Esophagus squamous epithelium (tissue), 5 donors: ENCODE measurements around the gene CSGALNACT2. TPM values are rescaled to one million over a fixed set of nuclear protein-coding genes. Genes with fewer than 3 reads are reported as not detected.

ENCODE experiments used
- DNase-seq: peaks from one replicate; lab custom pipeline; 2025; lab: John Stamatoyannopoulos, UW
- H3K27ac ChIP-seq, 4 donors: fragments of 200-600 bp; sonication (generic); one replicate each; pipeline ENCODE4 v1.5.1; 2016 to 2019; ENCODE audit warnings: mild to moderate bottlenecking in 1 of 4
- H3K27me3 ChIP-seq, 4 donors: fragments of 200-600 bp; sonication (generic); 1 replicate in 3 of 4; 2 replicates in 1 of 4; pipeline versions ENCODE4 v1.5.1 to v1.6.0; 2017 to 2021; ENCODE audit warnings: antibody characterized with exemption in 1 of 4
- H3K36me3 ChIP-seq, 3 donors: fragments of 200-600 bp; sonication (generic); one replicate each; pipeline ENCODE4 v1.5.1; 2016 to 2019
- H3K4me1 ChIP-seq, 3 donors: fragments of 200-600 bp; sonication (generic); one replicate each; pipeline ENCODE4 v1.5.1; 2017 to 2019
- H3K4me3 ChIP-seq, 4 donors: fragments of 200-600 bp; sonication (generic); 1 replicate in 3 of 4; 2 replicates in 1 of 4; pipeline ENCODE4 v1.5.1; 2016 to 2019; ENCODE audit warnings: mild to moderate bottlenecking in 2 of 4, moderate library complexity in 1 of 4
- H3K9me3 ChIP-seq, 3 donors: fragments of 200-600 bp; sonication (generic); one replicate each; pipeline ENCODE4 v1.5.1; 2016 to 2019
- CTCF ChIP-seq, 6 experiments: fragments of 450-650 bp in 4 of 6; fragments of 200-600 bp in 2 of 6; sonication (generic) in 2 of 6; IDR thresholded peaks; one replicate each; pipeline ENCODE4 v1.5.1; 2016 to 2019; ENCODE audit warnings: antibody characterized with exemption in 6 of 6, mild to moderate bottlenecking in 4 of 6, moderate library complexity in 4 of 6
- POLR2A ChIP-seq, 4 donors: fragments of 450-650 bp; IDR thresholded peaks; one replicate each; pipeline ENCODE4 v1.6.1; 2017; ENCODE audit warnings: antibody characterized with exemption in 4 of 4, mild to moderate bottlenecking in 4 of 4, moderate library complexity in 3 of 4
- WGBS, 2 donors: methylation state at CpG; one replicate each; pipeline ENCODE4 v1.1.5; 2018; 5-methylcytosine and 5-hydroxymethylcytosine counted together
- intact Hi-C: fragments of 100-400 bp; cut with DNase I; formaldehyde crosslinking; loops from one replicate; pipeline ENCODE4 v1.15.0; 2022
- total RNA-seq, 4 donors: library from RNA; depleted of rRNA; stranded (reverse); fragments of >200 nt; gene quantifications; one replicate each; pipeline ENCODE4 v1.1.0, GENCODE V29; 2016
- donor health status: DM: yes; HTN: yes; CAD: no.

The CSGALNACT2 gene
- total RNA-seq, 4 donors from 2014 or later = 2.8 to 18.5 (median 6.8) TPM

DNA sequence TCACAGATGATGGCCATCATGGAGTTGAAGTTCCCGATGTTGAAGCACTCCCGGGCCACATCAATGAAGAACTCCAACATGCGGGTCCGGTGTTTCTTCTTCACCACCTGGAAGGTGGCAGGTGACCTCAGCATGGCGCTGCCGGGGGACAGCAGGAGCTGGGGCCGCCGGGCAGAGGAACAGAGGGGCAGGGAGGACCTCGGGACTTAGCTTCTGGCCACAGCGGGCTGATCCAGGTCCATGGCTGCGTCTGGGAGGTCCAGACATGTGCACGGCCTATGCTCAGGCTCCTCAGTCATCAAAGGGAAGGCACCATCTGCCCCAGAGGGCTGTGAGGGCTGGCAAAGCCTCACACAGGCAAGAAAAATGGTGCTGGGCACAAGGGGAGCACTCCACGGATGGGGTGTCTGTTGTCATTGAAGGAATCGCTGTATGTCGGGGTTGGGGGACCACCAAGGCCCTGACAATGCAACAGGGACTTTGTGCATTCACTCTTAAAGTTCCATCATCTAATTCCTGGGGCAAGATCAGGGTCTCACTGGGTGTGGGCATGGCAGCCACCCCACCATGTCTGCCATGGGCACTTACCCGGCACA, 60.9 kb downstream of the CSGALNACT2 start:
- no peak for DNase-seq
- TF ChIP-seq POLR2A (IDR thresholded peaks at IDR 0.05) (no peak), CTCF (IDR thresholded peaks at IDR 0.05) (no peak)
- Histone ChIP-seq H3K36me3 (no peaks in the 10 kb centered on the region), H3K27me3 (no peaks in the 10 kb centered on the region), H3K27ac (no peak overlapping the region), H3K4me1 (peaks cover 10 to 22% (median 13%) of the 10 kb centered on the region in 3 donors), H3K9me3 (no peaks in the 10 kb centered on the region), H3K4me3 (no peak overlapping the region)
- intact Hi-C loops = no loop called here
- WGBS, 2 donors = 82 to 86% methylated on average over 3 to 8 of the region's 16 CpGs

- WGBS, 2 donors = 100% methylated on average over 1 to 3 of the region's 15 CpGs
- Histone ChIP-seq H3K4me3 (no peak overlapping the region), H3K27me3 (no peaks in the 10 kb centered on the region), H3K9me3 (no peaks in the 10 kb centered on the region), H3K4me1 (peaks cover 10 to 24% (median 13%) of the 10 kb centered on the region in 3 donors), H3K27ac (no peak overlapping the region), H3K36me3 (no peaks in the 10 kb centered on the region)
- no peak for DNase-seq
- TF ChIP-seq CTCF (IDR thresholded peaks at IDR 0.05) (no peak), POLR2A (IDR thresholded peaks at IDR 0.05) (no peak)
- intact Hi-C loops = no loop called here
These were observed 61.7 kb downstream of the CSGALNACT2 start for GRCh38 chr10:43199684-43200537.

DNA sequence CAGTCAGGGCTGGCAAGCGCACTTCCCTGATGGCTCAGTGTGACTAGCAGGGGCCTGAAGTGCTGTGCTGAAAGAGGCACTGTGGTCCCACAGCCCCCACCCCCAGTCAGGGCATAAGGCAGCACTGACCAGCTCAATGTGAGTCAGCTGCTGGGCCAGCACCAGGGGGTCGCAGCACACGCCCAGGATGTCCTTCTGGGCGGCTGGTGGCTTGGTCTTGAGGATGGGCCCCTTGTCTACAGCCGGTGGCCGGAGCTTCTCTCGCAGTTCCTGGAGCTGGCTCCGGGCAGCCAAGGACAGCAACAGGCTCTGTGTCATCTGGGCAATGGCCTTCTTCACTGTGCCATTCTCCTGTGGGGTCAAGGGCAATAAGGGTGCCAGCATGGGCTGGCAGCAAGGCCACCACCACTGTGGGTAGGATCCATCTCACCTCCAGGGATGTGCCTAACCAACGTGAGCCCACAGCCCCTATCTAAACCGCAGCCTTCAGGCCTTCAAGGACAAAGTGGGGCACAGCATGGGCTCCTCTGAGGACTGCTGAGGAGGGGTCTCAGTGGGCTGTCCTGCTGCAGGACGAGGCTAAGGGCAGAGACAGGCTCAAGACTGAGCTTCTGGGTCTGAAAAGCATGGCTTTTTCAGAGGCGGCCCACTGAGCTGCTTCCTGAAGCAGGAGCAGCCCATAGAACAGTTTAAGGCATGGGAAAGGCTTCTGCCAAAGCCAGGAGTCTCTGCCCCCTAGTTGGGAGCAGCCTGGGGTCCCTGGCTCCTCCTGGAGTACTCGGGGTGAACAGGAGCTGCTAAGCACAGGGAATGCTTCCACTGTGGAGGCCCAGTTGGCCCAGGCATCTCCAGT, 62.5 kb downstream of the CSGALNACT2 start:
- peaks cover 10 to 27% (median 13%) of the 10 kb centered on the region in 3 donors for H3K4me1 ChIP-seq
- H3K9me3 ChIP-seq = no peaks in the 10 kb centered on the region
- H3K27me3 ChIP-seq = no peaks in the 10 kb centered on the region
- DNase-seq = no peak
- no peaks in the 10 kb centered on the region for H3K36me3 ChIP-seq
- no peak overlapping the region for H3K27ac ChIP-seq
- intact Hi-C loops = no loop called here
- no peak for TF ChIP-seq POLR2A (IDR thresholded peaks at IDR 0.05)
- H3K4me3 ChIP-seq = no peak overlapping the region
- WGBS, 2 donors = 100% methylated on average over 3 of the region's 13 CpGs; no CpG with 5 or more reads in 1 of the 2 donors

GRCh38 chr10:43201545-43202131, 63.4 kb downstream of the CSGALNACT2 start:
- Histone ChIP-seq H3K27ac (no peak overlapping the region), H3K4me3 (peak overlapping the region in 2 of 4 donors; percentile 43 to 49), H3K9me3 (no peaks in the 10 kb centered on the region), H3K27me3 (no peaks in the 10 kb centered on the region), H3K4me1 (peaks cover 10 to 27% (median 13%) of the 10 kb centered on the region in 3 donors), H3K36me3 (no peaks in the 10 kb centered on the region)
- TF ChIP-seq CTCF (IDR thresholded peaks at IDR 0.05) = no peak
- no peak for TF ChIP-seq POLR2A (IDR thresholded peaks at IDR 0.05)
- WGBS, 2 donors = 90% methylated on average over 5 of the region's 11 CpGs; no CpG with 5 or more reads in 1 of the 2 donors
- no peak for DNase-seq
- intact Hi-C loops = no loop called here

DNA sequence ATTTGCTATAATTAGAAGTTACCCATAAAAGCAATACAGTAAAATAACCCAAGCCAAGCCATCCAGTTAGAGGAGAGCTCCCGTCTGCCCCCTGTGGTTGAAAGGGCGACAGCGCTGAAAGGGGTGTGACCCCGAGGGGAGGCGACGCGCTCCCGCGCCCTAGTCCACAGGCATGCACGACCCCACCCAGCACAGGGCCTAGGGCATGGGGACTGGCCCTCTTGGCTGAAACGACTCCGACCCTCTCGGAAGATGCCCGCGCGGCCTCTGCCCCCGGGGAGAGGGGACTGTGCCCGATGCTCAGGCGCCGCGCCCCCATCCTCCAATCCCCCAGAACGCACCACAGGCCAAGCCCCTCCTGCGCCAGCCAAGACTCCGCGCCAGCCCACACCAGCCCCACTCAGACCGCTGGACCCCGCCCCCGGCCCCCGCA, 64.0 kb downstream of the CSGALNACT2 start:
- TF ChIP-seq CTCF (IDR thresholded peaks at IDR 0.05) (peak in 5 of 6 experiments; percentile 11 to 58 (median 44)), POLR2A (IDR thresholded peaks at IDR 0.05) (no peak)
- H3K36me3 ChIP-seq = no peaks in the 10 kb centered on the region
- H3K9me3 ChIP-seq = no peaks in the 10 kb centered on the region
- H3K27ac ChIP-seq = no peak overlapping the region
- DNase-seq = no peak
- H3K27me3 ChIP-seq = no peaks in the 10 kb centered on the region
- 7% methylated on average over 3 of the region's 29 CpGs; no CpG with 5 or more reads in 1 of the 2 donors for WGBS, 2 donors
- peak overlapping the region; percentile 9 to 69 (median 46) for H3K4me3 ChIP-seq
- intact Hi-C loops = no loop called here
- H3K4me1 ChIP-seq = peaks cover 10 to 27% (median 13%) of the 10 kb centered on the region in 3 donors
